Measurements from ENCODE around the gene H1-8. TPM values are rescaled to one million over a fixed set of nuclear protein-coding genes. Genes with fewer than 3 reads are reported as not detected.
A peak's percentile ranks its signal among the peaks of the same experiment; 100 is the strongest.

The H1-8 gene
- total RNA-seq, 1 donor from 2014 or later, result not detected

DNA sequence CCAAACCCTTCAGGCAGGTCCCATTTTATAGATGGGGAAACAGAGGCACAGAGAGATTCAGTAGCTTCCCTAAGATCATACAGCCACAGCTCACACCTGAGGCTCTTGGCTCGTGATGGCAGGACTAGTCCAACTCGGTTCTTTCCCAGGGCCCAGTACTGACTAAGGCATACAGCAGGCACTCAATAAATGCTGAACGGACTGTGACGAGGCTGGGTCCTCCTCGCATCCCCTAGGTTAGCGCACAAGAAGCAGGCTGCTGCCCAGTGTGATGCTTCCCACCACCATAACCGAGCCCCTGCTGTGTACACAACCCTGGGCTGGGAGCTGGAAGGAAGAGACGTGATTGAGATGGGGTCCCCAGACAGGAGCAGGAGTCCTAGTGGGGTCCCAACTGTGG lies 38.6 kb downstream of the H1-8 start:
- intact Hi-C loops (cut with DNase I), result no loop called here
- DNase-seq (ENCODE audit: low spot score), result no peak

DNA sequence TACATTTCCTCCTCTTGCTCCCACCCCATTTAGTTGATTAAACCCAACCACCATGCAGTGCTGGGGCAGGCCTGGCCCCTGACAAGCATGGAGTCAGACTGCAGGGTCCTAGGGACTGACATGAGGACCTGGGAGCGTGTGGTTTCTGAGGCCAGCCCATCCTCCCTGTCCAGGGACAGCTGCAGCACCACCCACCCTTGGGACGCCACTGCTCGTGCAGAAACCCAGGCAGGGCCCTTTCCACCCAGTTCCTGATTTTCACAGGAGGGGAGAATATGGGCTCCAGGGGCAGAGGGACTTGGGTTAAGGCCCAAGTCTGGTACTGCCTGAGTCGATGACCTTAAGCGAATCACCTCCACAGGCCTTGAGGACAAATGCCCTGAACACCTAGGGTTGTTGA lies 39.8 kb downstream of the H1-8 start:
- no peak for ATAC-seq
- DNase-seq (ENCODE audit: low spot score), result no peak
- intact Hi-C loops (cut with DNase I), result no loop called here

More for the DNA sequence above, 38.6 kb downstream of the H1-8 start:
- ATAC-seq, result no peak

DNA sequence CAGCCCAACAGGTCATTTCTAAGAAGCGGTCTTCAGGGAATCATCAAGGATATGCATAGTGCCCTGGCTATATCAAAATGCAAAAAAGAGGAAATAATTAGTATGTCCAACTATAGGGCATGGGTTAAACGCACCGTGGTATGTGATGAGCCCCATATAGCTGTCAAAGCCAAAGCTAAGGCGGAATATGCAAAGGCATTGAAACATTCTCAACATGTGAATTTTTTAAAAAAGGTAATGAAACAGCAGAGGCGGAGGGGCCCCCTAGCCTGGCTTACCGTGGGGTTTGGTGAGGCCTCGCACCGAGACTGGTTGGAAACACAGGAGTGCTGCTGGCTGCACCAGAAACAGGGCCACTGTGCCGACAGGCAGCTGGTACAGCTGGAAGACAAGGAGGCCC lies 40.3 kb downstream of the H1-8 start:
- no peak for ATAC-seq
- intact Hi-C loops (cut with DNase I), result no loop called here
- DNase-seq (ENCODE audit: low spot score), result no peak

DNA sequence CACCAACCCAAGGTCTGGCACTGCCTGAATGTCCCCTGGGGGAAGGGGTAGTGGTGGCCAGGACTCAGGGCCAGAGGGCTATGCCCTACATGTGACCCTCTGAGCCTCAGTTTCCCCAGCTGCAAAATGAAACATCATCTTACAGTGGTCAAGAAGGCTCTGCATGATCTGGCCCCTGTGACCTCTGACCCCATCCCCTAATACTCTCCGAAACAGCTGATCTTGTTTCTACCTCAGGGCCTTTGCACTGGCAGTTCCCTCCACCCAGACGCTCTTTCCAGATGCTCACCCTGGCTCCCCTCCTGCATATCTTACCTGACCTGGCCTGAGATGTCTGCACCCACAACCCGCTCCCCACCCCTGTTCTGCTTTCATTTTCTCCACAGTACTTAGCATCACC lies 41.7 kb downstream of the H1-8 start:
- DNase-seq (ENCODE audit: low spot score) (no peak), ATAC-seq (no peak)
- intact Hi-C loops (cut with DNase I), result no loop called here

DNA sequence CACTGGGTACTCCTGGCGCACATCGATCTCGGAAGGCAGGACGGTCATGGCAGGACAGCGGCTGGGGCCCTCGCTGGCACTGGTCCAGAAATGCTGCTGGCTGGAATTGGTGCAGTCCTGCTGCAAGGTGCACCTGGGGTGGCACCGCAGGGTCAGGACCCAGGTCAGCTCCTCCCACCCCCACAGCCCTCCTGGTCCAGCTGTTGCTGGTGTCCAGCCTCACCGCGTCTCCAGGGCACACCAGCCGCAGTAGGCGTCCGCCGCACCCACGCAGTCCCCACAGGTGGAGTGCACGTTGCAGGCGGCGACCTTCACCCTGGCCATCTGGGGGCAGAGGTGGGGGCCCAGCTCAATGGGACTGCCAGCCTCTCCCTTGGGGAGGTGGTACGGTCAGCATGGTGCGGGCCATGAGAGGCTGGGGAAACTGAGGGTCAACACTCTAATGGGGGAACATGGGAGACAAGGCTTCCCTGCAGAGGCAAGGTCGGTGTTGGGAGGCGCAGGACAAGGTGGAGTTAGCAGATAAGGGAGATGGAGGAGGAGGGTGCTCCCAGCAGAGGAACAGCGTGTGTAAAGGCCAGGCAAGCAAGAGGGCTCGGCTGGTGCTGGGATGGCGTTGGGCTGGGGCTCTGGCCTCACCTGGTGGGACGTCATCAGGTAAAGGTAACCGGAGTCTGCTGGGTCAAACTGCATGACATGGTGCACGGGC lies 43.1 kb downstream of the H1-8 start:
- intact Hi-C loops (cut with DNase I), result no loop called here
- no peak for ATAC-seq

DNA sequence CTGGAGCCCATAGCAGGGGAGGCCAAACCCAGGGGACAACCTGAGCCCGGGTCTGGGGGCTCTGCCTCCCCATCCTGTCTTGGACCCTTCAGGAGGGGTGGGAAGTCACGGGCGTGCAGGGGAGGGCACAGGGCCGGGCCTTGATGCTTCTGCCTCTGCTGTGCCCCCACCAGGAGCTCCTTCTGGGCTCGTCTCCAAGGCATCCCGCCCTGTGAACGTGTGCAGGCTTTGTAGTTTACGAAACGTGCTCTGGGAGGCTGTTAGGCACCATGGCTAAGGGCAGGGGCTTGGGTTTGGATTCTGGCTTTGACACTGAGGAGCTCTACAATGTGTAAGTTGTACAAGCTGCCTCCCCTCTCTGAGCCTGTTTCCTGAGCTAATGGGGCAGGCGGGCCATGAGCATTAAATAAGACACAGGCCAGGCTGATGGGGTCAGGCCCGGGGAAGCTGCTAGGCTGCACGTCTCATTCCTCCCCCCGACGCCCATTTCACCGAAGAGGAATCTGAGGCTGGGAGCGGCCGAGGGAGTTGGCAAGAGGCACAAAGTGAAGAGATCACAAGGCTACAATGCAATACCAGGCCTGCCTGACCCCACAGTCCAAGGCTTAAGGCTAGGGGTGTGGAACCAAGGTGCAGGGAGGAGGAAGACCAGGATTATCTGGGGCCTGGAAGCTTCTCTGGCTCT lies 43.9 kb downstream of the H1-8 start:
- no peak for DNase-seq (ENCODE audit: low spot score)
- intact Hi-C loops (cut with DNase I), result no loop called here
- ATAC-seq, result peak; percentile 84

More for the DNA sequence above, 43.1 kb downstream of the H1-8 start:
- DNase-seq (ENCODE audit: low spot score), result no peak

DNA sequence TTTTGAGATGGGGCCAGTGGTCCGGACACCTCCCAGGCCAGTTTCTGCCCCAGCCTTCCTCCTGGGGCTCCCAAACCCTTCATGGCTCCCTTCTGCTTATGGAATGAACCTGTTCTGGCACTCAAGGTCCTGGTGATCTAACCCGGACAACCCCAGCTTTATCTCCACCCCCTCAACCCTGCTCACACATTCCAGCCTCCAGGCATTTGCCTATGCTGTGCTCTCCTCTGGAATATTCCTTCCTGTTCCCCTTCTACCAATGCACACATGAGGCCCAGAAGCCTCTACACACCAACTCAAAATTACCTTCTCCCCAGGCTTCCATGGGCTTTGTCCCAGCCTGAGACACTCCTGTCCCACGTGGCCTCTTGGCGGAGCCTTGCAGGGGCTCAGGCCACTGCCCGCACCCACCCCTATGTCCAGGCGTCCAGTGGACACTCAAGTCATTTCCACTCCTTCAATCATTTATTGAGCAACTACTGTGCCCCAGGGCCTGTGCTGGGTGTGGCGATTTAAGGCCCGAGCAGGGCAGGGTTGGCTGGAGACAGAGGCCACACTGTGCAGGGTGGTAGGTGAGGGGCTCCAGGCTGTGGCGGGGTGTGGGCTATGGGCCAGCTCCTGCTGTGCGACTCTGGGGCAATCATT lies 44.7 kb downstream of the H1-8 start:
- intact Hi-C loops (cut with DNase I), result no loop called here
- ATAC-seq (no peak), DNase-seq (ENCODE audit: low spot score) (no peak)

DNA sequence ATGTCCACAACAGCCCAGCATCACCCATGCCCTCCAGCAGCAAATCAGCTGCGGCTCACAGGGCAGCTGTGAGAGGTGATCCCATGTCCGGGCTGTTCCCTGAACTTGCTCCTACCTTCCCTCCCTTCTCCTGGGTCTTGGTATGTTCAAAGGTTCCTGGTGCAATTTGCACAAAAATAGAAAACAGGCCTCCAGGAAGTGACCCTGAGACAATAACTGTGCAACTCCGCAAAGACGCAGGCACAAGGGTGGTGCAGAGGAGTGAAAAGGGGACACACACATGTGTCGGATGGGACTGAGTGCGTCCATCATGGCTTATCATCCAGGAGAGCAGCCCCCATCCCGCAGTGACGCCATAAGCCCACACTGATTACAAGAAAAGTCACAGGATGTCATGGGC lies 47.2 kb downstream of the H1-8 start:
- intact Hi-C loops (cut with DNase I), result no loop called here
- ATAC-seq (no peak), DNase-seq (ENCODE audit: low spot score) (no peak)

DNA sequence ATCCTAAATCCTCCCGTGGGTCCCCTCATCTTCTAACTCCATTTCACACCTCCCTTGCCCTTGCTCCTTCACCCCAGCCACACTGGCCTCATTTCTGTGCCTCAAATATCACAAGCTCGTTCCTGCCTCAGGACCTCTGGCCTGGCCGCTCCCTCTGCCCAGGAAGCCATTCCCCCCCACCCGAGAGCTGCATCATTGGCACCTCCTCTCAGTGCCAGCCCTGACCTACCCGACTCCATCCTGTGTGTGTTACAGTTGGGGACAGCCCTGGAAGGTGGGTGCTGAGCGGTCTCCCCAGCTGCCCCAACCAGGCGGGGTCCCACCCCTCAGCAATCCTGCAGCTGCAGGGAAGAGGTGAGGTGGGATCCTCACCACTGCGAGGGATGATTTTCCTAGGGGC lies 49.0 kb downstream of the H1-8 start:
- DNase-seq (ENCODE audit: low spot score) (no peak), ATAC-seq (no peak)
- intact Hi-C loops (cut with DNase I), result no loop called here

DNA sequence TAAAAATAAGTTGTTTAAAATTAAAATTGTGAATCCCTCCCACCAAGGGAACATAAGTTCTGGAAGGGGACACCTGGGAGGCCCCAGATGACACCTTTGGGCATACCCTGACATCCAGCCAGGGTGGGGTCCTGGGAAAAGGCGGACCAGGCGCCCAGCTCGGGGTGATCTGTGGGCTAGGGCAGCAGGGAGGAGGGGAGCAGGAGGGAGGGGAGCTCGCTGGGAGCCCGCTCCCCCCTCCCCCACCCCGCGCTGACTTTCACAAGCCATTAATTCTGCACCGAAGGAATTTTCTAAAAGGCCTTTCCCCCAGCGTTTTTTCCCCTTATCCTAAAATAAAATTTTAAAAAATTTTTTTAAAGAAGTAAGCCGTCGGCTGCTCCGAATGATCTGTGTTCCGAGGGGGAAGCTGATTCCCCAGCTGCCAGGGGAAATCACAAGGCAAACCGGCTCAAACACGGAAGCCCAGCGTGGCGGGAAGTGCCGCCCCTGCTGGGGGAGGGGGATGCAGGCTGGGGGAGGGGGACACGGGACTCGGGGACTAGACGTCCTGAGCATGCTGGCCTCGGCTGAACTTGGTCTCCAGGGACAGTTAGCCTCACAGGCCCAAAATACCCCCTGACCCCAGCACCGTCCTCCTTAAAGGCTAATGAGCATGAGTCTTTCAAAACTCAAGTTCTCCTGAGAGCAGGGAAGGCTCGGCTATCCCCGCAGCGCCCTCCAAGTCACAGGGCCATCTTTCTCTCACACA lies 49.6 kb downstream of the H1-8 start:
- ATAC-seq (peak; percentile 8), DNase-seq (ENCODE audit: low spot score) (peak; percentile 87)
- intact Hi-C loops (cut with DNase I), result no loop called here

DNA sequence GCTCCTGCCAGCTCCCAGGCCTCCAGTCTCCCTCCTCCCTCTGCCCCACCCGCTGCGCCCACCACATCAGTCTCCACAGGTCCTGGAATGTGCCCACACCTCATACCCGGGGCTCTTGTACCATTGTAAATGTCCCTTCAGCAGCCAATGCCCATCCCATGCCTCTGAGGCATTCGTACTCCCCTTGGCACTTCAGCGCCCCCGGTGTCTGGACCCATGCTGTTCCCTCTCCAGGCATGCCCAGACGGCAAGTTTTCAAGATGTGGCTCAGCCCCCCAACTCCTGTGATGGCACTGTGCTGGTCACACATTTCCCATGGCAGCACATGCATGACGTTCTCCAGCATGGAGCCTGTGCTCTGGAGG lies 50.2 kb downstream of the H1-8 start:
- ATAC-seq (no peak), DNase-seq (ENCODE audit: low spot score) (no peak)
- intact Hi-C loops (cut with DNase I), result no loop called here

DNA sequence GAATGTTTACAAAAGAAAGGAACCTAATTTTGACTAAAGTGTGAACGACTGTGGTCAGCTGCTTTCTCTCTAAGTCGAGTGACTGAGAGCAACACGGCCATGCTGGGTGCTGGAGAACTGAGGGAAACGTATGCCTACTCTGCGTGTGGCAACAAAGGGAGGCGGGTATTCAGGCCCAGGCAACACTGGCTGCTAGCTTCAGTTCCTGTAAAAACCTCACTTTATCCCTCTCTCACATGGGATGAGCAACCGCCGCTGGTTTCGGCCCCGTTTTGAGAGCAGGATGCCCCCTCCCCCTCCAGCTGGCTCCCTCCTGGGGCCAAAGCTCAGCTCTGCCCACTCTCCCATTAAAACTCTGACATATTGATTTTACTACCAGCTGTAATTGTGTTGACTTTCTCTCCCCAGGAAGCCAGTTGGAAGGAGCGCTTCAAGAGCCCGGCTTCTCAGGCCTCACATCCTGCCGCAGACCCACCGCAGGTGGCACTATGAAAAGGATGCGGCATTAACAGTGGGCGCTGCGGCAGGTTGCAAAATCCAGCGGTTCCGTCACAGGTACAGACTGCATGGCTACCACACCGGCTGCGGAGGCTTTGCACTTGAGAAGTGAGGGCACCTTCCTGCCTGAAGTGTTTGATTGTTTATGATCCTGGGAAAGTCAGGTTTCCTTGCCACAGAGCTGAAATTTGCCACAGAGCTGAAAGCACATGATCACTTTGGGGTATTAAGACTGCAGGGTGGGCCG lies 50.8 kb downstream of the H1-8 start:
- intact Hi-C loops (cut with DNase I), result no loop called here
- DNase-seq (ENCODE audit: low spot score), result no peak
- ATAC-seq, result no peak

DNA sequence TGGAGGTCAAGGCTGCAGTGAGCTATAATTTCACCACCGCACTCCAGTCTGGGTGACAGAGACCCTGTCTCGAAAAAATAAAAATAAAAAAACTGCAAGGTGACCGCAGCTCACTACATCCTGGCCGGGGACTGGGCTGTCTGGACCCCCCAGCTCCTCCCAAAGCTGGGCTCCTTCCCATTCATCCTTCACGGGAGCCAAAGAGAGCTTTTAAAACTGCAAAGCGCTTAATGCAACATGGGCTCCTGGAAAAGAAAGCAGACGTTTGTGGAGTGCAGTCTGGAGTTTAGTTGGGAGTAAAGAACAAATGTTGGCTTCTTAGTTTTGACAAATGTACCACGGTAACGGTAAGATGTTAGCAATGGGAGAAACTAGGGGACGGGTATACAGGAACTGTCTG lies 51.4 kb downstream of the H1-8 start:
- intact Hi-C loops (cut with DNase I), result no loop called here
- ATAC-seq (no peak), DNase-seq (ENCODE audit: low spot score) (no peak)

DNA sequence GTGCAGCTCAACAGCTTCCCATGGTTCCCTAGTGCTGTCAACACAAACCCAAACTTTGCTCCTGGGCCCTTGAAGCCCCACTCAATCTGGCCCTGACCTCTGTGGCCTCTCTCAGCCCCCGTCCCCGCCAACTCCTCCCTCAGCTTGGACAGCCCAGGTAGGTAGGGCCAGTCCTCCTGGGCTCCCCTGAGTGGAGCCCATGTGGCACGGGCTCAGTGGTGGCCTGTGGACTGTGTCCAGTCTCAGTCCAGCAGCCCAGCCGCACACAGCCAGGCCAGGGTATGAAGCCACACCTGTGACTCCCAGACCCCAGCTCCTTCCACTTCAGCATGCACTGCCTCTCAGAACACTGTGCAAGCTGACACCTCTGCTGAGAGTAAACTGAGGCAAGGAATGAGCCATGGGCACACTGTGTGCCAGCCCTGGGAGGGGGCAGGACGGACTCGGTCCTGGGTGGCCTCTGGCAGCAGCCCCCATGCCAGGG lies 52.0 kb downstream of the H1-8 start:
- ATAC-seq (no peak), DNase-seq (ENCODE audit: low spot score) (no peak)
- intact Hi-C loops (cut with DNase I), result no loop called here

DNA sequence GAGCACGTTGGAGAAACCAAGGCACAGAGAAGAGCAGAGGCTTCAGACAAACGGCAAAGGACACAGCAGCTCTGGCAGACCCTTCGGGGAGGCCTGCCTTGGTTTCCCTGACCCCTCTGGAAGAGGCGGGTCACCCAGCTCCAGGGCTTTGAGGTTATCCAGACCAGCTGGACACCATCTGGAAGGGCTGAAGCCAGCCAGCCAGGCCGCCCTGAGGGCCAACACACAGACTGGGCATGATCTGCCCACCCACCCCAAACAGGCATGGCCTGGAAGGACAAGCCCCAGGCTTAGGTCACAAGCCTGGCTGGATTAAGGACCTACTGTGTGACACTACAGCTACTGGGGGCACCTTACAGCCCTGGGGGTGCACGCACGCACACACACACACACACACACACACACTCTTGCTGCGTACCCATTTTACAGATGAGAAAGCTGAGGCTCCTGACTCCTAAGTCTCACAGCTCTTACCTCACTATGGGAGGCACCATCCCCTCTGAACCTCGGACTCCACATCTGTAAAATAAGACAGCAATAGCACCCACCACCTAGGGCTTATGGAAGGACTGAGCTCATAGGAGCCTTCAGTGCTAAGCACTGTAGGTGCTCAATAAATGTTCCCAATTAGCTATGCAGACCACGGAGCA lies 52.7 kb downstream of the H1-8 start:
- intact Hi-C loops (cut with DNase I), result no loop called here
- ATAC-seq, result no peak
- DNase-seq (ENCODE audit: low spot score), result no peak

DNA sequence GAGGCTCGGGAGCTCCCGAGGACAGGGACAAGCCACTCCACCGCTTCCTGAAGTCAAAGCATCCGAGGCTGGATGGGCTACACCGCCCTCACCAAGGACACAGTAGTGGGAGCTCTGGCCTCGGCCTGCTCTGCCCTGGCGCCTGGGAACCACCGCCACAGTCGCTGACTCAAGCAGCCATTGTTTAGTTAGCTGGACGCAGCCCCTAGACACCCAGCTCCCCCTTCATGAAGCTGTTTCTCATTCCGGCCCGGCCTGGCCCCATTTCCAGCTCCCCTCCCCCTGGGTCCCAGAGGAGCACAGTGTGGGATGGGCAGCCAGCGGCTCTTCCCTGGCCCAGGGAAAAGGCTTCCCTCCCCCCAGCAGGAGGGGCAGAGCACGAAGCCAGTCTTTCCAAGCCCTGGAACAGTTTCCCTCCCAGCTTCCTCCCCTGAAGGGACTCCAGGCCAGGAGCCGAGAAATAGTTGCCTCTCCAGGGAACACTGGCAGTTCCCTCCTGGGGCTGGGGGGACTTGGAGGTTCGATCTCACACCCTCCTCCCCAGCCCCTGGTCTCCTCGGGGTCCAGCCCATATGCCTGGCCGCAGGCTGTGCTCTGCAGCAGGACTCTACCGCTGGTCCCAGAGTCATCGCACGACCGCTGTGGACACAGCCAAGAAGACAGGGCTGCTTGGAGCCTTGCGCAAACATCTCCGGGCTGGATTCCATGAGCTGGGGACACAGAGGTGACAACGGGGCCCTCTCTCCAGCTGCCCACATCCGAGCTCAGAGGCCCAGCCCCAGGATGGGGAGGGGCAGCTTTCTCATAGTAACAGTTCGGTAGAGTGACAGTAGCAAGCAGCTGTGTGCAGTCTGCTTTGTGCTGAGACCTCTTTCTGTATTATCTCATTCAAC lies 53.5 kb downstream of the H1-8 start:
- intact Hi-C loops (cut with DNase I), result no loop called here
- DNase-seq (ENCODE audit: low spot score) (peak; percentile 94), ATAC-seq (peak; percentile 86)
